GM19328 (cell line): ENCODE results near the gene FIGN.

ENCODE experiments used
- ATAC-seq: cut with Tn5 transposase; IDR thresholded peaks from one replicate; pipeline ENCODE4 v1.9.1; 2021; ENCODE audit warnings: mild to moderate bottlenecking, moderate library complexity; ENCODE audit not compliant: unreplicated experiment

FIGN gene

GRCh38 chr2:163709270-163709669 is 26.5 kb downstream of the FIGN start:
- ATAC-seq, result no peak

- ATAC-seq, result no peak
Measured at GRCh38 chr2:163708265-163708664, 27.5 kb downstream of the FIGN start.

DNA sequence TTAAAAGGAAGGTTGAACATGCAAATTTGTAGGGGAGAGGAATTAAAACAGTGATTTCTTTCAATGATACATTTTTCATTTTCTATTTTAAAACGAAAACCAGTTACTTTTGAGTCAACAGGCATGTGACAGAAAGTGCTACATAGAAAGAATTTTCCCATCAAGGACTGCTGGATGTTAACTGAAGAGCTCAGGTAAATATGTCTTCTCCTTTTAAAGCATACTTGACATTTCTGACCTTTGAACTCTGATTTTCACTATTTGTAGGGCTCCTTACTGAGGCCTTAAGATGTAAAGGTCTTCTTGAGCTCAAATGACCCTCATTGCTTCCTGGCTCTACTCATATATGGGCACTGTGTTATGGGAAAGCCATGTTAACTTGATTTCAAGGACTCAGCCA is 32.4 kb downstream of the FIGN start:
- ATAC-seq, result no peak

GRCh38 chr2:163701399-163702195 is 34.2 kb downstream of the FIGN start:
- no peak for ATAC-seq

DNA sequence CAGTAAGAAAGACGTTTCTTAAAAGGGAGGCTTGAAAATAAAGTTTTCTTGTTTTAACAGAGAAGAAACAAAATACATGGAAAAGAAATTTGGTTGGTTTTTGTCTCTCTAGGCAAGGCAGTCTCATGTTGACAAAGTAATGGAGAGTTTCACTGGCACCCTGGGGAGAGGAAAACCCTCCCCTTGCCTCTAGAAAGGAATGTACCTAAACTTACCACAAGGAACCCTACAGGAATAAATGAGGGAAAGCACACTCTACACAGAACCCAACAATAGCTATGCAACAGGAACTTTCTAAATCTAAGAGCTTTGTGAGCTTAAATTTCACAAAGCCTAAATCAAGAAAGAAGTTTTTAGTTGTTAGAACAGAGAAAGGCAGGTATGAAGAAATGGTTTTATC is 37.0 kb downstream of the FIGN start:
- ATAC-seq, result no peak

DNA sequence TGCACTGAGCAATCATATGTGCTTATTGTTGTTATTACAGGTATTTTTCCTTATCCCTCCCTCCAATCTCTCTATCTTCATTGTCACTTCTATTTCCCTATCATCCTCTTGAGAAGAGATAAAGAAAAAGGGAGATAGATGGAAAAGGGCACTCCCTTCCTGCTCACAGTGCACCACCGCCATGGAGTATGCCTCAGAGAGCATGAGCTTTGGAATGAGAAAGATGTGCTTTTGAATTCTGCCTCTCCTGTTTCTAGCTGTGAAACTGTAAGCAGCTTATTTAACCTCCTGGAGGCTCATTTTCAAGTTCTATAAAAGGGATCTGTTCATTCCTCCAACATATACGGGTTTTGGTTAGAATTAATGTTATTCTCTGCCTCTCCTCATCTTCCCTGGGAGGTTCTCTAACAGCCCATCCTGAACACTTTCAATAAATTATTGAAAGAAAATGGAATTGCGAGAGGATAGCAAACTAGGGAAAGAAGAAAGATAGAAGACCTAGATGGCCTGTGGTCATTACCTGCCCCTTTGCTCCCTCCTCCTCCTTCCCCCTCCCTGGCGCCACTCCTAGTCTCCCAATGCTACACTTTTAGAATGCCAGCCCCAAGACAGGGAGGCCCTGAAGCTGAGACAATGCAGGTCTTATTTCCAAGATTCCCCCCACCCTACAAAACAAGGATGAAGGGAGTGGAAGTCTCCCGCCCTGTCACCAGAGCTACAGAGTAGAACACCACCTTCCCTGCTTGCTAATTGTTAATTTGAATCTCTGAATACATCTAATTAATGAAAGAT is 37.8 kb downstream of the FIGN start:
- ATAC-seq, result no peak

DNA sequence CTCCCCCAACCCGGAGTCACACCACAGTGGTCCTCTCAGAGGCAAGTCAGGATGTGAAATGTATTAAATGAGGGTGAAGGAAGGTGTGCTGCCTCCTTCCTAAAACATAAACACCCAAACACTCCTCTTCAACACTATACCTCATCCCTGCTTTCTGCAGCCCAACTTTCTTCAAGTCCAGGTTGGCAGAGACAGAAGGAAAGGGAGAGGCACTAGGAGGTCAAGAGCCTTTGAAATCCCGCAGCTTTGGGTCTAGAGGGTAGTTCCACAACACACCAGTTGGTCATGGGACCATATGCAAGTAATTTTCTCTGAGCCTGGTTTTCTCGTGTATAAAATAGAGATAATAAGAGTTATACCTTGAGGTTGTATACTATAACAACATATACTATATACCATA is 38.4 kb downstream of the FIGN start:
- no peak for ATAC-seq

GRCh38 chr2:163693484-163693883 is 42.3 kb downstream of the FIGN start:
- no peak for ATAC-seq

DNA sequence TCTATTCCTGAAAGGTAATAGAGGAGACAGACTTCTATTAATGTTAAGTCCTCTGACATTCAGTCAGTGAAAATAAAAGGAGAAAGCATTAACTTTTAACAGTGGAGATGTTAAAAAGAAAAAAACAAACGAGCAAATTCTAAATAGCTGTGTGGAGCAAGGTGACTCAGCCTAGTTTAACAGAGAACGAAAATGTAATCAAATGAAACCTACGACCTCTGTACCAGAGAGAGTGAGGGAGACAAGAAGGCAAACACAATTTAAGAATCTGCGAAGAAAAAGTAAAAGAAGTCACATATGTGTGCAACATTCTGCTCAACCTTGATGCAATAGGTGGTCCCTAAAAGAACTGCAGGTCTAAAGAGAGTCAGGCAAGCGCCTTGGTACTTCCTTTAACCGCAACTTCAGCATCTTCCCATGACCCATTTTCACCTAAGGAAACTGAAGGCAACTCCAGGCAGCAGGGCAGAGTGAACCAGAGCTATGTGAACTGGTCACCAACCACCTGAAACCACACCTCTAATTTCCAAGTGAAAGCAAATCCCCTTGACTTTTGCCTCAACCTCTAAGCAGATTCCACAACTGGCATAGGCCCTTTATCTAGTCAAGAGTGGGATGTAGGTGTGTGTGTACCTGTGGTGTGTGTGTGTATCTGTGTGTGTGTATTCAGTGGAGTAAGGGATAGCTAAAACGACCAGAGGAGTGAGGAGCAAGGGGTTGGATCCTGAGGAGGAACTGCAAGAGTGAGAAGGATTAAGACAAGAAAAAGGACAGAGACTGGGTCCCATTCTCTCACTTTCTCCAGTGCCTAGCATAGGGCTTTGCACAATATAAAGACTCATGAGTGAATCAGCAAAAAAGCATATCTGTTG is 43.0 kb downstream of the FIGN start:
- ATAC-seq, result no peak

DNA sequence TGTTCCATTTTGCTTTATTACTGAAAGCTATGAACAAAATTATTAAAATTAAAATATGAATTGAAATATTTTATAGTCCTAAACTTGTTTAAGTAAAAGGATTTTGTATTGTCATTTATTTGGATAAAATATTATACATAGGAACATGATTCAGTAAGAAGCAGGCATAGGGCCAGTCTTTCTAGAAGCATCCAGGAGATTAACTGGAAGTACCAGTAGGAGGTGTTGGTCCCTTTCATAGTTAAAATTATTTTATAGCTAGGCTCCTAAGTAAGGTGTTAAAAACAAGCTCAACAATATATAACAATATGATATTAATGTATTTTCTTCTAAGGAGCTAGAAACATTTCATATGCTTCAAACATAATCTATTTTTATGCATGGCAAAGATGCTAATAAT is 43.7 kb downstream of the FIGN start:
- ATAC-seq, result no peak

DNA sequence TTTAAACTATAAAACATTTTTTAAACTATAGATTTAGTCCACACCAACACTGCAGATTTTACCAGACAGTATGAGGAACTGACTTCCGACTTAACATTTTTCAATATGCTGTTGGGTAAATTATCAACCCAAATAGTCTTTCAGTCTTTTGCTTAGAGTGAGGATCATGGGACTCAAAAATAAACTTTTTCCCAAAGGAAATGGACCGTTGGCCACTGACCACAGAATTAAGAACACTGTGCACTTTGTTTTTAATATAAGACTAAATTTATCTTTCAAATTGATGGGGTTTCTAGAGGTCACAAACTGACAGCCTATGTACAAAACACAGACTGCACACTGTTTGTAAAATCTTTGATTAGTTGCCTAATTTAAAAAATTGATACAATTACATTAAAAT is 44.9 kb downstream of the FIGN start:
- no peak for ATAC-seq

- ATAC-seq, result no peak
Measured at GRCh38 chr2:163687217-163687616, 48.6 kb downstream of the FIGN start.

- no peak for ATAC-seq
Measured at GRCh38 chr2:163686289-163686688, 49.5 kb downstream of the FIGN start.

DNA sequence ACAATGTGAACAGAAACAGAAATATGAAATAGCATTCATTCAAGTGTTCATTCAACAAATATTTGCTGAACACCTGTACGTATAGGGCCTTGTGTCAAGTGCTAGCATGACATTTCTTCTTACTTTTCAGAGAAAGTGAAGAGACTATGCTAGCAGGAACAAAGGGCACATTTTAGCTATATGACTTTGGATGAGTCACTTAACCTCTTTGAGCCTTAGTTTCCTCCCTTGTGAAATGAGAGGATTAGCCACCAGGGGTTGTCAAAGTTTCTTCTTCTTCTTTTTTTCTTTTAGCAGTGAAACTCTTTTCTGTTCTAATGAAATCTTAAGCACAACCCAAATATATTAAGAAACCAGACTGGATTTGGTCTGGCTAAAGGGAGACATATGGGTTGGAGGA is 53.1 kb downstream of the FIGN start:
- ATAC-seq, result no peak

DNA sequence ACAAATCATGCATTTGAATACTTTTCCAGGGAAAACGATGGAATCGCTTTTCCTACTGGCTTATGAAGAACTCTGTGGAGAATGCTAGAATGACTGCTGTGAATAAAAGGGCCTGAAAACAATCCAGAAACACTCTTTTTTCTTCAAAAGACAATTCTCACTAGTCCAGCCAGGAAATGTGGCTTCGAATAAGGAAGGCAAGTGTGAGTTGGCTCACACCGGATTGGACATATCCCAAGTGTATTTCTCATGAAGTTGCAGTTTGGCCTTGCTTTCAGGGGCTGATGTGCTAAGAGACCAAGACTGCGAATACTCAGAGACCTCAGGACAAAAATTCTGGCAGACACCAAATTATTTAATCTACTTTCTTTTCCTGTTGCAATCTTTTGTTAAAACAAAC is 54.1 kb downstream of the FIGN start:
- ATAC-seq, result no peak

GRCh38 chr2:163675388-163675787 is 60.4 kb downstream of the FIGN start:
- ATAC-seq, result no peak

- no peak for ATAC-seq
Measured at GRCh38 chr2:163673522-163673921, 62.3 kb downstream of the FIGN start.

DNA sequence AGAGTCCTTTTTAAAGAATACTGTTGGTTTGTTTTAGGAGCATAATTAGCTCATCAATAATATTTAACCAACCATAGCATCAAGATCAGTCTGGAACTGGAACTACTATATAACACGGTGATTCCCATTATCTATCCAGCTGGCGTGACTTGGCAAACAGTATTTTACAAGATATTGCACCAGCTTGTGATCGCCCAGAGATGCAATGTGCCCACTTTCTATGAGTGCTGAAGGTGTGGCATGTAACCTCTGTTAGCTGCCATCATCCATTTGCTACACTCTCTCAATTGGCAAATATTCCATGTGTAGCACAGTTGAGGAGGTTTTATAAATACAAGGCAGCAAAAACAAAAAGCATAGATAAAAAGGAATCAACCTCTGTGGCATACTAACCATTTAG is 64.9 kb downstream of the FIGN start:
- no peak for ATAC-seq

DNA sequence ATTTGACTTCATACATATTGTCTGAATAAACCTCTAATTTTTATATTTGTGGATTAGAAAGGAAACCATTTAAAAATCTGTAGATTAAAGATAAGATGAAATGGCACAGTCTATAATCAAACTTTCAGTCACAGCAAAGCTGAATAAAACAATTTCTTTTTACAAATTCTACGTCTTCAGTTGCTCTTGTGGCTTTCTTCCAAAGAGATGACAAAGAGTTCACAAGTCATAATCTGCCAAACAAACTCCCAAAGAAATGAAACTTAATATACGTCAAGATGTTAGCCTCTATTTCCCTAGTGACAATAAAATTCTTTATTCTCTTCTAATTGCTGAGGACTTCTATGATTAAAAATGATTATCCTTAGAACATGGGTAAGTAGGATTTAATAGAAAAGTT is 66.3 kb downstream of the FIGN start:
- ATAC-seq, result no peak

- no peak for ATAC-seq
Measured at GRCh38 chr2:163667064-163667887, 68.5 kb downstream of the FIGN start.

GRCh38 chr2:163665817-163666216 is 70.0 kb downstream of the FIGN start:
- no peak for ATAC-seq
